Medulla oblongata (tissue), 1 donor: ENCODE measurements around the gene LYPD3.
A peak's percentile ranks its signal among the peaks of the same experiment; 100 is the strongest.

Experiments used
- DNase-seq: peaks from one replicate; pipeline ENCODE4 v3.0.0-alpha.2; 2015; ENCODE audit errors: extremely low spot score

Gene LYPD3

DNA sequence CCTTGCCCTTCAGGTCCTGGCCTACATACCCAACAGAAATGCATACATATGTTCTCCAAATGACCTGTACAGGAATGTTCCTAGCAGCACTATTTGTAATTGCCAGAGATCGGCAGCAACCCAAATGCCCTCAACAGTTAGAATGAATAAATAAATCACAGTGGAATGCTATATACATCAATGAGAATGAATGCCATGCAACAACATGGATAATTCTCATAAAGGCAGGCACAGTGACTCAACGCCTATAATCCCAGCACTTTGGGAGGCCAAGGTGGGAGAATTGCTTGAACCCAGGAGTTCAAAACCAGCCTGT lies 32.1 kb downstream of the LYPD3 start:
- no peak for DNase-seq

- DNase-seq: no peak
Observed at GRCh38 chr19:43430976-43431375, 34.4 kb downstream of the LYPD3 start.

GRCh38 chr19:43430142-43430710 lies 35.2 kb downstream of the LYPD3 start:
- DNase-seq: no peak

- no peak for DNase-seq
Observed at GRCh38 chr19:43429395-43429794, 36.0 kb downstream of the LYPD3 start.

GRCh38 chr19:43425567-43426392 lies 39.6 kb downstream of the LYPD3 start:
- peak; percentile 4 for DNase-seq

GRCh38 chr19:43423779-43424178 lies 41.6 kb downstream of the LYPD3 start:
- no peak for DNase-seq

- DNase-seq: no peak
Observed at GRCh38 chr19:43422689-43423066, 42.7 kb downstream of the LYPD3 start.

DNA sequence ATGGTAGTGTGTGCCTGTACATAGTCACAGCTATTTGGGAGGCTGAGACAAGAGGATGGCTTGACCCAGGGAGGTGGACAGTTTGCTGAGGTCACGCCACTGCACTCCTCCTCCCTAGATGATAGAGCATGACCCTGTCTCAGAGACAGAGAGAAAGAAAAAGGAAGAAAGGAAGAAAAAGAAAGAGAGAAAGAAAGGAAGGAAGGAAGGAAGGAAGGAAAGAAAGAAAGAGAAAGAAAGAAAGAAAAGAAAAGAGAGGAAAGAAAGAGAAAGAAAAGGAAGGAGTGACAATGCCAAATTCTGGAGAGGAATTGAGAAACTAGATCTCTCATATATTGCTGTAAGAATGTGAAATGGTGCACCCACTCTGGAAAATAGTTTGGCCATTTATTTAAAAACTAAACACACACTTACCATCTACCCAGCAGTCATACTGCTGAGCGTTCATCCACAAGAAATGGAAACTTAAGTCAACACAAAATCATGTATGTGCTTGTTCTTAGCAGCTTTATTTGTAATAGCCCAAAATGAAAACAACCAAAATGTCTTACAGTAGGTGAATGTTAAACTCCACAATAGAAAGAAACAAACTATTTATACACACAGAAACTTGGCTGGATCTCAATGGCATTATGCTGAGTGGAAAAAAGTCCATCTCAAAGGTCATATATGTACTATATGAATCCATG lies 43.3 kb downstream of the LYPD3 start:
- no peak for DNase-seq

DNA sequence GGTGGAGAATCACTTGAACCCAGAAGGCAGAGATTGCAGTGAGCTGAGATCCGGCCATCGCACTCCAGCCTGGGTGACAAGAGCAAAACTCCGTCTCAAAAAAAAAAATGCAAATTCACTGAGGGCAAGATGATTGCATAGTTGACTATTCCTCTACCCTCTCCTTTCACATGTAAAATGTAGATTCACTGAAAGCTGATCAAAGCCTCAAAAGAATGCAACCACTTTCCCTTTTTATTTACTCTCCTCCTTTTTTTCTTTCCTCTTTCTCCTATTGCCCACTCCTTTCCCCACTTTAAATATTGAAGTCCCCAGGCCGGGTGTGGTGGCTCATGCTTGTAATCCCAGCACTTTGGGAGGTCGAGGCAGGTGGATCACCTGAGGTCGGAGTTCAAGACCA lies 44.5 kb downstream of the LYPD3 start:
- DNase-seq: no peak

GRCh38 chr19:43416951-43417623 lies 48.3 kb downstream of the LYPD3 start:
- DNase-seq: no peak

GRCh38 chr19:43414554-43414953 lies 50.9 kb downstream of the LYPD3 start, which contains the start of gene TEX101:
TEX101 (plus strand) TSS chr19:43414890; CDS start chr19:43415920, 1,030 bp downstream.
- DNase-seq: no peak

GRCh38 chr19:43412441-43412840 lies 53.0 kb downstream of the LYPD3 start:
- no peak for DNase-seq
